Keratinocyte (primary cell): ENCODE measurements around the gene IGF1R. TPM values are rescaled to one million over a fixed set of nuclear protein-coding genes. Genes with fewer than 3 reads are reported as not detected.

Experiments used
- DNase-seq: peaks from one replicate; pipeline ENCODE4 v3.0.0-alpha.2; 2011; ENCODE audit warnings: low read depth, missing footprints, low spot score
- FAIRE-seq: peaks from 2 replicates; lab custom pipeline; 2011; peaks lifted over from hg19 to GRCh38; lab: Jason Lieb, UNC
- H2AFZ ChIP-seq: 2 replicates; pipeline ENCODE4 v1.6.0; 2012; ENCODE audit warnings: low read length, control low read depth, inconsistent platforms; ENCODE audit not compliant: control insufficient read depth
- H3K27ac ChIP-seq: 2 replicates; pipeline ENCODE4 v1.5.1; 2011; ENCODE audit warnings: low read length; ENCODE audit not compliant: control insufficient read depth, insufficient read depth
- H3K27me3 ChIP-seq: 3 replicates; pipeline ENCODE4 v1.6.0; 2011; ENCODE audit warnings: low read length; ENCODE audit not compliant: control insufficient read depth, insufficient read depth; ENCODE audit errors: extremely low read depth
- H3K36me3 ChIP-seq, 2 experiments: 2 replicates in 1 of 2; 3 replicates in 1 of 2; pipeline ENCODE4 v1.5.1; 2011; ENCODE audit warnings: low read length in 2 of 2, mild to moderate bottlenecking in 1 of 2; ENCODE audit not compliant: control insufficient read depth in 2 of 2, insufficient read depth in 2 of 2; ENCODE audit errors: extremely low read depth in 1 of 2
- H3K4me1 ChIP-seq: 3 replicates; pipeline ENCODE4 v1.5.1; 2011; ENCODE audit warnings: low read length; ENCODE audit not compliant: control insufficient read depth, insufficient read depth; ENCODE audit errors: extremely low read depth
- H3K4me2 ChIP-seq: 3 replicates; pipeline ENCODE4 v1.6.0; 2011; ENCODE audit warnings: low read depth, low read length; ENCODE audit not compliant: control insufficient read depth, insufficient read depth; ENCODE audit errors: extremely low read depth
- H3K4me3 ChIP-seq, 3 experiments: fragments of 200-600 bp in 1 of 3; sonication (generic) in 1 of 3; 2 replicates in 2 of 3; 3 replicates in 1 of 3; pipeline ENCODE4 v1.5.1; 2011 to 2016; ENCODE audit warnings: low read length in 3 of 3, mild to moderate bottlenecking in 3 of 3, control low read depth in 2 of 3, inconsistent platforms in 1 of 3, low read depth in 1 of 3, mixed read lengths in 1 of 3, mixed run types in 1 of 3, moderate library complexity in 1 of 3; ENCODE audit not compliant: control insufficient read depth in 2 of 3, insufficient read depth in 2 of 3; ENCODE audit errors: extremely low read depth in 1 of 3
- H3K79me2 ChIP-seq: 2 replicates; pipeline ENCODE4 v1.6.0; 2012; ENCODE audit warnings: low read length; ENCODE audit not compliant: control insufficient read depth, insufficient read depth
- H3K9ac ChIP-seq: 3 replicates; pipeline ENCODE4 v1.6.0; 2011; ENCODE audit warnings: low read length; ENCODE audit not compliant: control insufficient read depth, insufficient read depth; ENCODE audit errors: extremely low read depth
- H3K9me1 ChIP-seq: 3 replicates; pipeline ENCODE4 v1.6.0; 2011; ENCODE audit warnings: low read length; ENCODE audit not compliant: control insufficient read depth, insufficient read depth; ENCODE audit errors: extremely low read depth
- H3K9me3 ChIP-seq: 2 replicates; pipeline ENCODE4 v1.5.1; 2012; ENCODE audit warnings: low read depth, low read length; ENCODE audit not compliant: control insufficient read depth
- H4K20me1 ChIP-seq: 3 replicates; pipeline ENCODE4 v1.6.0; 2011; ENCODE audit warnings: low read length; ENCODE audit not compliant: control insufficient read depth, insufficient read depth; ENCODE audit errors: extremely low read depth
- EZH2 ChIP-seq: IDR thresholded peaks from one replicate; pipeline ENCODE4 v1.6.1; 2012; ENCODE audit warnings: inconsistent platforms, mild to moderate bottlenecking, low read length, moderate library complexity
- dilution Hi-C: fragments of 300-500 bp; cut with MboI; formaldehyde crosslinking; loops from one replicate; pipeline ENCODE4 v1.7.0; 2020; ENCODE audit warnings: low sequenced_read_pairs; ENCODE audit not compliant: extremely low pct_ligation_motif_present
- polyA plus RNA-seq, 5 experiments: library from polyadenylated mRNA; depleted of rRNA in 3 of 5; stranded (reverse) in 3 of 5; stranded (forward) in 1 of 5; unstranded in 1 of 5; fragments of >200 nt; gene quantifications; 1 replicate in 1 of 5; 2 replicates in 3 of 5; 3 replicates in 1 of 5; pipeline versions ENCODE4 v1.2.1 to v1.2.3, GENCODE V29; 2011 to 2012; ENCODE audit warnings: missing spikeins in 2 of 5, low read depth in 1 of 5, low replicate concordance in 1 of 5
- TF ChIP-seq, protein P1 (sequence below), 3 experiments: IDR thresholded peaks in 1 of 3; conservative IDR thresholded peaks in 1 of 3; optimal IDR thresholded peaks in 1 of 3; 2 replicates in 2 of 3; 3 replicates in 1 of 3; pipeline versions ENCODE3 to v1.5.1; 2011; ENCODE audit warnings: low read length in 3 of 3, mild to moderate bottlenecking in 3 of 3, moderate library complexity in 2 of 3, control low read depth in 1 of 3, inconsistent platforms in 1 of 3; ENCODE audit not compliant: insufficient read depth in 2 of 3; ENCODE audit errors: extremely low read depth in 1 of 3

IGF1R gene
- polyA plus RNA-seq, 1 donor (not counting 4 experiments of a cell fraction or from before 2014, with no cell fraction given): 14.5 TPM

DNA sequence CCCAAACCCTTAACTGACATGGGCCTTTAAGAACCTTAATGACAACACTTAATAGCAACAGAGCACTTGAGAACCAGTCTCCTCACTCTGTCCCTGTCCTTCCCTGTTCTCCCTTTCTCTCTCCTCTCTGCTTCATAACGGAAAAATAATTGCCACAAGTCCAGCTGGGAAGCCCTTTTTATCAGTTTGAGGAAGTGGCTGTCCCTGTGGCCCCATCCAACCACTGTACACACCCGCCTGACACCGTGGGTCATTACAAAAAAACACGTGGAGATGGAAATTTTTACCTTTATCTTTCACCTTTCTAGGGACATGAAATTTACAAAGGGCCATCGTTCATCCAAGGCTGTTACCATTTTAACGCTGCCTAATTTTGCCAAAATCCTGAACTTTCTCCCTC, 309.3 kb downstream of the IGF1R start:
- dilution Hi-C loops: no loop called here

DNA sequence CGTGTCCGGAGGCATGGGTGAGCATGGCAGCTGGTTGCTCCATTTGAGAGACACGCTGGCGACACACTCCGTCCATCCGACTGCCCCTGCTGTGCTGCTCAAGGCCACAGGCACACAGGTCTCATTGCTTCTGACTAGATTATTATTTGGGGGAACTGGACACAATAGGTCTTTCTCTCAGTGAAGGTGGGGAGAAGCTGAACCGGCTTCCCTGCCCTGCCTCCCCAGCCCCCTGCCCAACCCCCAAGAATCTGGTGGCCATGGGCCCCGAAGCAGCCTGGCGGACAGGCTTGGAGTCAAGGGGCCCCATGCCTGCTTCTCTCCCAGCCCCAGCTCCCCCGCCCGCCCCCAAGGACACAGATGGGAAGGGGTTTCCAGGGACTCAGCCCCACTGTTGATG, 309.7 kb downstream of the IGF1R start:
- H3K9ac ChIP-seq: no peak overlapping the region
- H3K27me3 ChIP-seq: no peaks in the 10 kb centered on the region
- H3K79me2 ChIP-seq: no peaks in the 10 kb centered on the region
- H3K36me3 ChIP-seq: peaks cover 31 to 57% of the 10 kb centered on the region in 2 experiments
- no peaks in the 10 kb centered on the region for H4K20me1 ChIP-seq
- FAIRE-seq (no peak), DNase-seq (no peak)
- no peaks in the 10 kb centered on the region for H3K9me3 ChIP-seq
- H3K4me3 ChIP-seq: no peak overlapping the region
- no peak overlapping the region for H3K27ac ChIP-seq
- dilution Hi-C loops: no loop called here
- no peak overlapping the region for H3K4me2 ChIP-seq
- no peaks in the 10 kb centered on the region for H3K9me1 ChIP-seq
- H2AFZ ChIP-seq: no peak overlapping the region
- TF ChIP-seq, protein P1, sequence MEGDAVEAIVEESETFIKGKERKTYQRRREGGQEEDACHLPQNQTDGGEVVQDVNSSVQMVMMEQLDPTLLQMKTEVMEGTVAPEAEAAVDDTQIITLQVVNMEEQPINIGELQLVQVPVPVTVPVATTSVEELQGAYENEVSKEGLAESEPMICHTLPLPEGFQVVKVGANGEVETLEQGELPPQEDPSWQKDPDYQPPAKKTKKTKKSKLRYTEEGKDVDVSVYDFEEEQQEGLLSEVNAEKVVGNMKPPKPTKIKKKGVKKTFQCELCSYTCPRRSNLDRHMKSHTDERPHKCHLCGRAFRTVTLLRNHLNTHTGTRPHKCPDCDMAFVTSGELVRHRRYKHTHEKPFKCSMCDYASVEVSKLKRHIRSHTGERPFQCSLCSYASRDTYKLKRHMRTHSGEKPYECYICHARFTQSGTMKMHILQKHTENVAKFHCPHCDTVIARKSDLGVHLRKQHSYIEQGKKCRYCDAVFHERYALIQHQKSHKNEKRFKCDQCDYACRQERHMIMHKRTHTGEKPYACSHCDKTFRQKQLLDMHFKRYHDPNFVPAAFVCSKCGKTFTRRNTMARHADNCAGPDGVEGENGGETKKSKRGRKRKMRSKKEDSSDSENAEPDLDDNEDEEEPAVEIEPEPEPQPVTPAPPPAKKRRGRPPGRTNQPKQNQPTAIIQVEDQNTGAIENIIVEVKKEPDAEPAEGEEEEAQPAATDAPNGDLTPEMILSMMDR (optimal IDR thresholded peaks at IDR 0.05 in 1 of 3, IDR thresholded peaks at IDR 0.05 in 1 of 3, conservative IDR thresholded peaks at IDR 0.05 in 1 of 3; ENCODE audit: extremely low read depth in 1 of 3, insufficient read depth in 2 of 3, low read length in 3 of 3): no peak
- TF ChIP-seq EZH2: no peak
- H3K4me1 ChIP-seq: no peaks in the 10 kb centered on the region

More for the DNA sequence above, 309.3 kb downstream of the IGF1R start:
- Histone ChIP-seq H3K9me1 (no peaks in the 10 kb centered on the region), H2AFZ (no peak overlapping the region), H3K27me3 (no peaks in the 10 kb centered on the region), H3K4me1 (no peaks in the 10 kb centered on the region), H3K9me3 (no peaks in the 10 kb centered on the region), H3K9ac (no peak overlapping the region), H3K79me2 (no peaks in the 10 kb centered on the region), H3K4me3 (no peak overlapping the region), H4K20me1 (no peaks in the 10 kb centered on the region), H3K27ac (no peak overlapping the region), H3K4me2 (no peak overlapping the region), H3K36me3 (peaks cover 35 to 61% of the 10 kb centered on the region in 2 experiments)
- DNase-seq: no peak
- TF ChIP-seq, protein P1 (optimal IDR thresholded peaks at IDR 0.05 in 1 of 3, IDR thresholded peaks at IDR 0.05 in 1 of 3, conservative IDR thresholded peaks at IDR 0.05 in 1 of 3; ENCODE audit: extremely low read depth in 1 of 3, insufficient read depth in 2 of 3, low read length in 3 of 3): no peak
- TF ChIP-seq EZH2: no peak
- FAIRE-seq: no peak
